MCF 10A (cell line): Measurements from ENCODE around the gene LARGE2. TPM values are rescaled to one million over a fixed set of nuclear protein-coding genes. Genes with fewer than 3 reads are reported as not detected.

Experiments
- BruUV-seq: library from RNA; stranded (reverse); fragments of 400-500 nt; replicated peaks from 2 replicates; lab custom pipeline; 2021; lab: Mats Ljungman, UMichigan
- CTCF ChIA-PET: fragments of 300-600 bp; sonication (Branson Sonifier 250); formaldehyde crosslinking; extraction: SDS; loops from one replicate; lab custom pipeline; 2021; ENCODE audit warnings: antibody characterized with exemption, inconsistent platforms; lab: Yijun Ruan, JAX
- POLR2A ChIA-PET: fragments of 300-600, 350-650 bp; sonication (Branson Sonifier 250); formaldehyde crosslinking; extraction: SDS; loops from one replicate; lab custom pipeline; 2020; ENCODE audit warnings: antibody characterized with exemption, inconsistent platforms; lab: Yijun Ruan, JAX
- DNase-seq: peaks from one replicate; pipeline ENCODE4 v3.0.0-alpha.2; 2018; ENCODE audit not compliant: unreplicated experiment
- H3K27ac Mint-ChIP-seq: one replicate; pipeline ENCODE4 v1.8.0; 2022; ENCODE audit warnings: mild to moderate bottlenecking, low read depth, mixed read lengths; ENCODE audit not compliant: unreplicated experiment
- H3K27me3 Mint-ChIP-seq: one replicate; pipeline ENCODE4 v1.8.0; 2022; ENCODE audit warnings: mixed read lengths; ENCODE audit not compliant: insufficient read depth, unreplicated experiment
- H3K36me3 Mint-ChIP-seq: one replicate; pipeline ENCODE4 v1.8.0; 2022; ENCODE audit warnings: mild to moderate bottlenecking, moderate library complexity, mixed read lengths; ENCODE audit not compliant: insufficient read depth, unreplicated experiment
- H3K4me1 Mint-ChIP-seq: one replicate; pipeline ENCODE4 v1.8.0; 2022; ENCODE audit warnings: mixed read lengths; ENCODE audit not compliant: insufficient read depth, unreplicated experiment
- H3K4me3 Mint-ChIP-seq: one replicate; pipeline ENCODE4 v1.8.0; 2022; ENCODE audit warnings: mild to moderate bottlenecking, moderate library complexity, mixed read lengths; ENCODE audit not compliant: unreplicated experiment
- H3K9me3 Mint-ChIP-seq: one replicate; pipeline ENCODE4 v1.8.0; 2022; ENCODE audit warnings: mixed read lengths; ENCODE audit not compliant: unreplicated experiment
- intact Hi-C: fragments of 100-400 bp; cut with micrococcal nuclease; formaldehyde crosslinking; loops from 2 replicates; pipeline ENCODE4 v1.14.1; 2022
- total RNA-seq: library from RNA; stranded (reverse); gene quantifications from 2 replicates; pipeline ENCODE4 v1.2.3, GENCODE V29; 2022
- TF ChIP-seq, protein P1 (sequence below): fragments of 200-600 bp; IDR thresholded peaks from one replicate; pipeline ENCODE4 v1.8.0; 2022; ENCODE audit warnings: antibody characterized with exemption, mild to moderate bottlenecking; ENCODE audit not compliant: unreplicated experiment

The LARGE2 gene
- total RNA-seq, 1 experiment from 2014 or later: 0.91 TPM

DNA sequence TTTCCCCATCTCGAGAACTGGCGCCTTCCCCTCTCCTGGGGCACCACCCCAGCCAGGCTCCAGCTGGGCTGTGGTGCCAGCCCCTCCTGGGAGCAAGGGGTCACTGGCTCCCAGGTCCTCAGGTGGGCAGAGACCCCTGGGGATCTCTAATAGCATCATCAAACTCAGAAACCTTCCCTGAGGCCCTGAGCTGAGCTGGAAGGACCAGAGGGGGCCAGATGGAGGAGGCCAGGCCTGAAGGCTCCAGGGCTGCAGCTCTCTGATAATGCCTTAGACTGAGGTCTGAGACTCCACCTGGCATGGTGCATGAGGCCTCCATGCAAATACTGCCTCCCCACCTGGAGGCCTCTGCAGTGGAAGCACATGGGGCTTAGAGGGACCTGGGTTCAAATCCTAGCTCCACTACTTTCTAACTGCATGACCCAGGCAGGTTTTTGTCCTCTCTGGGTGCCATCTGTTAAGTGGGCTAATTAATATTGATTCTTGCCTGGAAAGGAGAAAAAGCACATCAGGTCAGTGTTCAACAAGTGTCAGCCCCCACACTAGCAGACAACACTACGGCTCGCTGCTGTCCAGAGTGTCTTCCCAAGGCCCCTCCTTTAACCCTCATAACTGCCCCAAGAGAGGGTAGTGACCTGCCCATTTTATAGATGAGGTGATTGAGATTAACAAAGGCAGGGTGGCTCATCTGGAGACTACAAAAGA, 35.5 kb upstream of the LARGE2 start:
- ChIA-PET CTCF (interaction anchor here (0.6 kb wide), 1 partner anchor 78 kb away, joined by 3 read pairs; no protein-coding TSS in a partner anchor), POLR2A (interaction anchor here (0.6 kb wide), 1 partner anchor 22 kb away, joined by 4 read pairs; no protein-coding TSS in a partner anchor)

DNA sequence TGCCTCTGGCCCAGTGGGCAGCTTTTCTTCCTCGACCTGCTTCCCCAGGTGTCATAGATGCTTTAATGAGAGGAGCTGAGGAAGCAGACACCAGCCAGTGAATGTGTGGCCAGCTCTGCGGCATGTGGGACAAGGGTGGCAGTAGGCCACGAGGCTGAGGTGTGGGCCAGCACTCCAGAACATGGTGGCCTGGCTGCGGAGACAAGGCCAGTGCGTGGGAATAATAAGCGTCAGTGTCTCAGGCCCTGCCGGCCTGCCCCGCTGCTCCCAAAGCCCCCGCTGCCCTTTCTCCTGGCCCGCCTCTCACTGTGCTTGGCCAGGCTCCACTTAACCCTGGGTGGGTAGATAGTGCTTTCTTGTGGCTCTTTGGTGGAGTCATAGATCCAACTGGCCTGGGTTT, 34.9 kb upstream of the LARGE2 start:
- no peaks in the 10 kb centered on the region for H3K36me3 Mint-ChIP-seq
- BruUV-seq: no TSS peak
- TF ChIP-seq, protein P1, sequence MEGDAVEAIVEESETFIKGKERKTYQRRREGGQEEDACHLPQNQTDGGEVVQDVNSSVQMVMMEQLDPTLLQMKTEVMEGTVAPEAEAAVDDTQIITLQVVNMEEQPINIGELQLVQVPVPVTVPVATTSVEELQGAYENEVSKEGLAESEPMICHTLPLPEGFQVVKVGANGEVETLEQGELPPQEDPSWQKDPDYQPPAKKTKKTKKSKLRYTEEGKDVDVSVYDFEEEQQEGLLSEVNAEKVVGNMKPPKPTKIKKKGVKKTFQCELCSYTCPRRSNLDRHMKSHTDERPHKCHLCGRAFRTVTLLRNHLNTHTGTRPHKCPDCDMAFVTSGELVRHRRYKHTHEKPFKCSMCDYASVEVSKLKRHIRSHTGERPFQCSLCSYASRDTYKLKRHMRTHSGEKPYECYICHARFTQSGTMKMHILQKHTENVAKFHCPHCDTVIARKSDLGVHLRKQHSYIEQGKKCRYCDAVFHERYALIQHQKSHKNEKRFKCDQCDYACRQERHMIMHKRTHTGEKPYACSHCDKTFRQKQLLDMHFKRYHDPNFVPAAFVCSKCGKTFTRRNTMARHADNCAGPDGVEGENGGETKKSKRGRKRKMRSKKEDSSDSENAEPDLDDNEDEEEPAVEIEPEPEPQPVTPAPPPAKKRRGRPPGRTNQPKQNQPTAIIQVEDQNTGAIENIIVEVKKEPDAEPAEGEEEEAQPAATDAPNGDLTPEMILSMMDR: no peak
- DNase-seq: no peak
- no peak overlapping the region for H3K27ac Mint-ChIP-seq
- ChIA-PET POLR2A (interaction anchor here (0.6 kb wide), 1 partner anchor 23 kb away, joined by 4 read pairs; no protein-coding TSS in a partner anchor), CTCF (interaction anchor here (1.0 to 1.5 kb wide), 2 partner anchors 15 to 78 kb away, joined by 3 to 5 read pairs; no protein-coding TSS in a partner anchor)
- intact Hi-C loops: no loop called here
- peaks cover 12% of the 10 kb centered on the region for H3K27me3 Mint-ChIP-seq
- no peaks in the 10 kb centered on the region for H3K9me3 Mint-ChIP-seq
- no peak overlapping the region for H3K4me3 Mint-ChIP-seq
- H3K4me1 Mint-ChIP-seq: no peaks in the 10 kb centered on the region

More for the DNA sequence above, 35.5 kb upstream of the LARGE2 start:
- Mint-ChIP-seq H3K36me3 (no peaks in the 10 kb centered on the region), H3K4me3 (no peak overlapping the region), H3K4me1 (no peaks in the 10 kb centered on the region), H3K27ac (no peak overlapping the region), H3K9me3 (no peaks in the 10 kb centered on the region), H3K27me3 (peaks cover 12% of the 10 kb centered on the region)
- intact Hi-C loops: no loop called here
- BruUV-seq: no TSS peak
- TF ChIP-seq, protein P1: no peak
- no peak for DNase-seq

DNA sequence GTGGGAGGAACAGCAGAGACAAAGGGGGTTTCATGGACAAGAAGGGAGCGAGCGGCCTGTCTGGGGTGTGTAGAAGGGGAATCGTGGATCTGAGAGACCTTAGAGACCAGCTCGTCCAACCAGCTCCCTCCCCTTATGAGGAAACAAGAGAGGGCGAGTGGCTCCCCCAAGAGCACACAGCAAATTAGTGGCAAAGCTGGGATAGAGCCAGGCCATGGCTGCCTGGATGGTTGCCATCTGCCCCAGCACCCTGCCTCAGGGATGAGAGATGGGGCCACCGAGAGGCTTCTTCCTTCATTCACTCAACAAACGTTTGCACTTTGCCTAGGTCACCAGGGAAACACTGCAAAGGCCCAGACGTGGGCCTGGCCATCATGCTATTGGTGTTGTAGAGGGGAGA, 32.9 kb upstream of the LARGE2 start:
- H3K27me3 Mint-ChIP-seq: peaks cover 12% of the 10 kb centered on the region
- ChIA-PET CTCF (interaction anchor here (1.3 kb wide), 1 partner anchor 11 kb away, joined by 5 read pairs; no protein-coding TSS in a partner anchor), POLR2A (interaction anchor here (0.6 to 0.8 kb wide), 2 partner anchors 27 to 85 kb away, joined by 3 to 4 read pairs; no protein-coding TSS in a partner anchor)
- H3K36me3 Mint-ChIP-seq: no peaks in the 10 kb centered on the region
- no peaks in the 10 kb centered on the region for H3K4me1 Mint-ChIP-seq
- no peaks in the 10 kb centered on the region for H3K9me3 Mint-ChIP-seq
- DNase-seq: no peak
- intact Hi-C loops: no loop called here
- TF ChIP-seq, protein P1: no peak
- BruUV-seq: no TSS peak
- no peak overlapping the region for H3K4me3 Mint-ChIP-seq
- no peak overlapping the region for H3K27ac Mint-ChIP-seq

DNA sequence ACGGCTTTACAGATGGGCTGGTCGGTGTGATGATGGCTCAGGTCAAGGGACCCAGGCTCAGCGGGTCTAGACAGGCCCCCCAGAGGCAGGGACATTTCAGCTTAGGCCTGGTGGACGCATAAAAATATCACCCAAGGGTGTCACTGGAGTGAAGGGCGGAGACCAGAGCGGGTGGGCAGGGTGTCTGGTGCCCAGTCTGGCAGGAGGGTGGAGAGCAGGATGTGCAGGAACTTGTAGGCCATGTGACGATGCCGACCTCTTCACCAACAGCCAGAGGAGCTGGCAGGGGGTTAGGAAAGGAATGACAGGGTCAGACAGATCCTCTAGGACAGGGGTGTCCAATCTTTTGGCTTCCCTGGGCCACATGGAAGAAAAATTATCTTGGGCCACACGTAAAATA, 32.5 kb upstream of the LARGE2 start:
- H3K4me1 Mint-ChIP-seq: no peaks in the 10 kb centered on the region
- no peak overlapping the region for H3K4me3 Mint-ChIP-seq
- intact Hi-C loops: loop anchor here (10.0 kb wide), 1 partner anchor 45 kb away; the partner anchor contains the start of gene CRY2
- H3K9me3 Mint-ChIP-seq: no peaks in the 10 kb centered on the region
- TF ChIP-seq, protein P1: no peak
- peaks cover 12% of the 10 kb centered on the region for H3K27me3 Mint-ChIP-seq
- no peak for DNase-seq
- no peak overlapping the region for H3K27ac Mint-ChIP-seq
- H3K36me3 Mint-ChIP-seq: no peaks in the 10 kb centered on the region
- no TSS peak for BruUV-seq
- CTCF ChIA-PET: interaction anchor here (1.3 kb wide), 1 partner anchor 11 kb away, joined by 5 read pairs; no protein-coding TSS in a partner anchor
- POLR2A ChIA-PET: no interaction called here
